NB4 (cell line): Measurements from ENCODE around the gene SH3RF2.

Source experiments
- CTCF ChIP-seq: IDR thresholded peaks from one replicate; pipeline ENCODE4 v1.5.1; 2012; ENCODE audit warnings: low read depth, low read length
- MYC ChIP-seq: IDR thresholded peaks from 2 replicates; pipeline ENCODE4 v1.6.1; 2011; ENCODE audit warnings: low read depth, low read length
- POLR2A ChIP-seq: IDR thresholded peaks from 2 replicates; pipeline ENCODE4 v1.6.1; 2011; ENCODE audit warnings: mild to moderate bottlenecking; ENCODE audit not compliant: insufficient read length; ENCODE audit errors: extremely low read depth

GRCh38 chr5:145958436-145958835 lies 22.1 kb downstream of the SH3RF2 start:
- TF ChIP-seq CTCF (no peak), POLR2A (no peak), MYC (no peak)
